Measurements from ENCODE around the gene FAM181A. TPM values are rescaled to one million over a fixed set of nuclear protein-coding genes. Genes with fewer than 3 reads are reported as not detected.

Gene FAM181A
- total and polyA plus RNA-seq, 10 of the 15 experiments (the other 5 are each of a cell fraction or from before 2014, with no cell fraction given): not detected

- TF ChIP-seq PAX5 (IDR thresholded peaks at IDR 0.05; ENCODE audit: borderline replicate concordance, low read depth, low read length) (peak; percentile 95), BMI1 (IDR thresholded peaks at IDR 0.05; ENCODE audit: borderline replicate concordance) (peak; percentile 73), RAD51 (IDR thresholded peaks at IDR 0.05) (peak; percentile 54), JUND (IDR thresholded peaks at IDR 0.05; ENCODE audit: low read depth, low read length) (peak; percentile 54; the same call in 1 of the 2 replicates), NFXL1 (IDR thresholded peaks at IDR 0.05; ENCODE audit: borderline replicate concordance) (no peak), POLR2AphosphoS5 (IDR thresholded peaks at IDR 0.05; ENCODE audit: low read length) (no peak), EGR1 (IDR thresholded peaks at IDR 0.05; ENCODE audit: borderline replicate concordance in 1 of 2, low read depth in 2 of 2, low read length in 2 of 2) (no peak; a peak in 1 of 3 replicates), TAF1 (IDR thresholded peaks at IDR 0.05; ENCODE audit: borderline replicate concordance, low read depth, low read length) (peak; percentile 37; the same call in 1 of the 2 replicates), IRF4 (IDR thresholded peaks at IDR 0.05; ENCODE audit: low read depth, low read length) (peak; percentile 98), ZZZ3 (IDR thresholded peaks at IDR 0.05; ENCODE audit: control insufficient read depth, insufficient read length, low read depth) (no peak), SP1 (IDR thresholded peaks at IDR 0.05; ENCODE audit: low read depth, low read length) (peak; percentile 90), RBBP5 (conservative IDR thresholded peaks at IDR 0.05) (no peak), YBX1 (IDR thresholded peaks at IDR 0.05) (no peak), GATAD2B (conservative IDR thresholded peaks at IDR 0.05; ENCODE audit: low read depth) (peak; percentile 69; the same call in 1 of the 2 replicates), NBN (IDR thresholded peaks at IDR 0.05) (0 out of 2 replicates have a peak, but pooled peaks have one; percentile 76), ZNF24 (IDR thresholded peaks at IDR 0.05) (peak; percentile 63; the same call in 1 of the 2 replicates), TCF3 (IDR thresholded peaks at IDR 0.05; ENCODE audit: borderline replicate concordance, insufficient read depth, low read depth, low read length) (peak; percentile 86; the same call in 1 of the 2 replicates), MEF2A (IDR thresholded peaks at IDR 0.05; ENCODE audit: insufficient read depth, low read depth, low read length) (peak; percentile 77), PKNOX1 (IDR thresholded peaks at IDR 0.05) (0 out of 2 replicates have a peak, but pooled peaks have one; percentile 3), TARDBP (IDR thresholded peaks at IDR 0.05; ENCODE audit: borderline replicate concordance) (0 out of 2 replicates have a peak, but pooled peaks have one; percentile 15), CHD2 (IDR thresholded peaks at IDR 0.05; ENCODE audit: borderline replicate concordance, low read depth, low read length) (peak; percentile 62; the same call in 1 of the 2 replicates), GABPA (IDR thresholded peaks at IDR 0.05; ENCODE audit: low read depth) (no peak), NFYA (IDR thresholded peaks at IDR 0.05; ENCODE audit: borderline replicate concordance, low read depth, low read length) (no peak), PAX8 (IDR thresholded peaks at IDR 0.05) (no peak), ZBTB33 (IDR thresholded peaks at IDR 0.05) (no peak), PML (IDR thresholded peaks at IDR 0.05; ENCODE audit: low read length) (no peak), MEF2B (IDR thresholded peaks at IDR 0.05; ENCODE audit: partially characterized antibody, poor library complexity, severe bottlenecking) (peak; percentile 97), BCL11A (IDR thresholded peaks at IDR 0.05; ENCODE audit: low read depth, low read length) (peak; percentile 99)
- TF ChIP-seq, protein P1, sequence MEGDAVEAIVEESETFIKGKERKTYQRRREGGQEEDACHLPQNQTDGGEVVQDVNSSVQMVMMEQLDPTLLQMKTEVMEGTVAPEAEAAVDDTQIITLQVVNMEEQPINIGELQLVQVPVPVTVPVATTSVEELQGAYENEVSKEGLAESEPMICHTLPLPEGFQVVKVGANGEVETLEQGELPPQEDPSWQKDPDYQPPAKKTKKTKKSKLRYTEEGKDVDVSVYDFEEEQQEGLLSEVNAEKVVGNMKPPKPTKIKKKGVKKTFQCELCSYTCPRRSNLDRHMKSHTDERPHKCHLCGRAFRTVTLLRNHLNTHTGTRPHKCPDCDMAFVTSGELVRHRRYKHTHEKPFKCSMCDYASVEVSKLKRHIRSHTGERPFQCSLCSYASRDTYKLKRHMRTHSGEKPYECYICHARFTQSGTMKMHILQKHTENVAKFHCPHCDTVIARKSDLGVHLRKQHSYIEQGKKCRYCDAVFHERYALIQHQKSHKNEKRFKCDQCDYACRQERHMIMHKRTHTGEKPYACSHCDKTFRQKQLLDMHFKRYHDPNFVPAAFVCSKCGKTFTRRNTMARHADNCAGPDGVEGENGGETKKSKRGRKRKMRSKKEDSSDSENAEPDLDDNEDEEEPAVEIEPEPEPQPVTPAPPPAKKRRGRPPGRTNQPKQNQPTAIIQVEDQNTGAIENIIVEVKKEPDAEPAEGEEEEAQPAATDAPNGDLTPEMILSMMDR (IDR thresholded peaks at IDR 0.05 in 2 of 3, conservative IDR thresholded peaks at IDR 0.05 in 1 of 3; ENCODE audit: control insufficient read depth in 2 of 3, extremely low read depth in 1 of 3, insufficient read depth in 1 of 3, low read depth in 3 of 3, low read length in 3 of 3): no peak
These were observed 40.6 kb downstream of the FAM181A start (continued) for GRCh38 chr14:93967637-93968250.
